Measurements from ENCODE around the gene DCAF8L2. TPM values are rescaled to one million over a fixed set of nuclear protein-coding genes. Genes with fewer than 3 reads are reported as not detected.

Gene DCAF8L2
- total and polyA plus RNA-seq, 2 of the 13 experiments (the other 11 are each of a cell fraction or from before 2014, with no cell fraction given) = not detected

DNA sequence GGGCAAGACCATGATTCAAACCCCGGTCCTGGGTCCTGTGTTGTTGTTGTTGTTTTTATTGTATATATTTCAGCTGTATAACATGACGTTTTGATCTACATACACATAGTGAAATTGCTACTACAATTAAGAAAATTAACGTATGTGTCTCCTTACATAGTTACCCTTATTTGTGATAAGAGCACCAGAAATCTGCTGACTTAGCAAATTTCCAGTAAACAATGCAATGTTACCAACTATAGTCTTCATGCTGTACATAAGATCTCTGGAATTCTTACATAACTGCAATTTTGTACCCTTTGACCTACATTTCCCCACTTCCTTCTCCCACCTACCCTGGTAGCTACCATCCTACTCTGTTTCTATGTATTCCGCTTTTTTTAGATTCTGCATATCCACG is 141.8 kb downstream of the DCAF8L2 start:
- FAIRE-seq = no peak

GRCh38 chrX:27735914-27736313 is 145.8 kb downstream of the DCAF8L2 start:
- DNase-seq (ENCODE audit: low spot score) (no peak), ATAC-seq (no peak), FAIRE-seq (no peak)
- H3K4me3 ChIP-seq (replicated peaks in 1 of 3; ENCODE audit: insufficient read depth in 1 of 3, low read depth in 2 of 3, low read length in 3 of 3) = no peak overlapping the region
- ChIA-PET POLR2A (no interaction called here), CTCF (ENCODE audit: low intra/inter-chr PET ratio, low total read pairs) (no interaction called here)
- intact Hi-C loops (cut with micrococcal nuclease; ENCODE audit: unreplicated experiment) (no loop called here), in situ Hi-C loops (cut with HindIII; ENCODE audit: extremely low pct_ligation_motif_present, low pct_unique_long_range_greater_than_20kb) (no loop called here)
- BruUV-seq (replicated peaks) = no TSS peak
- no peaks in the 10 kb centered on the region for H3K79me2 ChIP-seq (ENCODE audit: insufficient read depth, low read length)
- no peak overlapping the region for H3K9ac ChIP-seq (ENCODE audit: insufficient read depth, low read depth, low read length)
- H3K27me3 ChIP-seq (ENCODE audit: control insufficient read depth in 1 of 2, insufficient read depth in 2 of 2, low read length in 2 of 2) = no peaks in the 10 kb centered on the region
- no peaks in the 10 kb centered on the region for H3K36me3 ChIP-seq (replicated peaks in 1 of 2; ENCODE audit: control insufficient read depth in 1 of 2, insufficient read depth in 2 of 2, low read length in 2 of 2)
- H3K9me3 ChIP-seq (ENCODE audit: low read length) = no peaks in the 10 kb centered on the region
- no peak overlapping the region for H2AFZ ChIP-seq (ENCODE audit: low read length)
- H3K27ac ChIP-seq (ENCODE audit: extremely low read length, insufficient read depth, low read length) = no peak overlapping the region
- H3K4me1 ChIP-seq (ENCODE audit: insufficient read depth, low read length) = no peaks in the 10 kb centered on the region
- H4K20me1 ChIP-seq (ENCODE audit: insufficient read depth, low read length) = no peaks in the 10 kb centered on the region
- 25% methylated on average over 3 of the region's 3 CpGs for WGBS (ENCODE audit: low lambda C conversion rate)
- no peak overlapping the region for H3K4me2 ChIP-seq (ENCODE audit: low read depth, low read length)
- TF ChIP-seq ZSCAN29 (CRISPR knock-in tag; conservative IDR thresholded peaks at IDR 0.05) = no peak
- no peak for TF ChIP-seq ZNF225 (CRISPR knock-in tag; IDR thresholded peaks at IDR 0.05)
- no peak for TF ChIP-seq GZF1 (CRISPR knock-in tag; IDR thresholded peaks at IDR 0.05)
- TF ChIP-seq, protein P1, sequence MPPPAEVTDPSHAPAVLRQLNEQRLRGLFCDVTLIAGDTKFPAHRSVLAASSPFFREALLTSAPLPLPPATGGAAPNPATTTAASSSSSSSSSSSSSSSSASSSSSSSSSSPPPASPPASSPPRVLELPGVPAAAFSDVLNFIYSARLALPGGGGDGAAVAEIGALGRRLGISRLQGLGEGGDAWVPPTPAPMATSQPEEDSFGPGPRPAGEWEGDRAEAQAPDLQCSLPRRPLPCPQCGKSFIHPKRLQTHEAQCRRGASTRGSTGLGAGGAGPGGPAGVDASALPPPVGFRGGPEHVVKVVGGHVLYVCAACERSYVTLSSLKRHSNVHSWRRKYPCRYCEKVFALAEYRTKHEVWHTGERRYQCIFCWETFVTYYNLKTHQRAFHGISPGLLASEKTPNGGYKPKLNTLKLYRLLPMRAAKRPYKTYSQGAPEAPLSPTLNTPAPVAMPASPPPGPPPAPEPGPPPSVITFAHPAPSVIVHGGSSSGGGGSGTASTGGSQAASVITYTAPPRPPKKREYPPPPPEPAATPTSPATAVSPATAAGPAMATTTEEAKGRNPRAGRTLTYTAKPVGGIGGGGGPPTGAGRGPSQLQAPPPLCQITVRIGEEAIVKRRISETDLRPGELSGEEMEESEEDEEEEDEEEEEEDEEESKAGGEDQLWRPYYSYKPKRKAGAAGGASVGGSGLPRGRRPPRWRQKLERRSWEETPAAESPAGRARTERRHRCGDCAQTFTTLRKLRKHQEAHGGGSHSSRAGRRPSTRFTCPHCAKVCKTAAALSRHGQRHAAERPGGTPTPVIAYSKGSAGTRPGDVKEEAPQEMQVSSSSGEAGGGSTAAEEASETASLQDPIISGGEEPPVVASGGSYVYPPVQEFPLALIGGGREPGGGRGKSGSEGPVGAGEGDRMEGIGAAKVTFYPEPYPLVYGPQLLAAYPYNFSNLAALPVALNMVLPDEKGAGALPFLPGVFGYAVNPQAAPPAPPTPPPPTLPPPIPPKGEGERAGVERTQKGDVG (CRISPR knock-in tag; IDR thresholded peaks at IDR 0.05; ENCODE audit: borderline replicate concordance) = no peak
- TF ChIP-seq CEBPG (CRISPR knock-in tag; IDR thresholded peaks at IDR 0.05) = no peak
- no peak for TF ChIP-seq PCBP2 (optimal IDR thresholded peaks at IDR 0.05; ENCODE audit: low read depth, low read length, poor library complexity, severe bottlenecking)
- TF ChIP-seq ZNF17 (CRISPR knock-in tag; IDR thresholded peaks at IDR 0.05) = no peak
- TF ChIP-seq, protein P2, sequence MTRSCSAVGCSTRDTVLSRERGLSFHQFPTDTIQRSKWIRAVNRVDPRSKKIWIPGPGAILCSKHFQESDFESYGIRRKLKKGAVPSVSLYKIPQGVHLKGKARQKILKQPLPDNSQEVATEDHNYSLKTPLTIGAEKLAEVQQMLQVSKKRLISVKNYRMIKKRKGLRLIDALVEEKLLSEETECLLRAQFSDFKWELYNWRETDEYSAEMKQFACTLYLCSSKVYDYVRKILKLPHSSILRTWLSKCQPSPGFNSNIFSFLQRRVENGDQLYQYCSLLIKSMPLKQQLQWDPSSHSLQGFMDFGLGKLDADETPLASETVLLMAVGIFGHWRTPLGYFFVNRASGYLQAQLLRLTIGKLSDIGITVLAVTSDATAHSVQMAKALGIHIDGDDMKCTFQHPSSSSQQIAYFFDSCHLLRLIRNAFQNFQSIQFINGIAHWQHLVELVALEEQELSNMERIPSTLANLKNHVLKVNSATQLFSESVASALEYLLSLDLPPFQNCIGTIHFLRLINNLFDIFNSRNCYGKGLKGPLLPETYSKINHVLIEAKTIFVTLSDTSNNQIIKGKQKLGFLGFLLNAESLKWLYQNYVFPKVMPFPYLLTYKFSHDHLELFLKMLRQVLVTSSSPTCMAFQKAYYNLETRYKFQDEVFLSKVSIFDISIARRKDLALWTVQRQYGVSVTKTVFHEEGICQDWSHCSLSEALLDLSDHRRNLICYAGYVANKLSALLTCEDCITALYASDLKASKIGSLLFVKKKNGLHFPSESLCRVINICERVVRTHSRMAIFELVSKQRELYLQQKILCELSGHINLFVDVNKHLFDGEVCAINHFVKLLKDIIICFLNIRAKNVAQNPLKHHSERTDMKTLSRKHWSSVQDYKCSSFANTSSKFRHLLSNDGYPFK (CRISPR knock-in tag; IDR thresholded peaks at IDR 0.05; ENCODE audit: borderline replicate concordance) = no peak
- no peak for TF ChIP-seq HIC2 (CRISPR knock-in tag; IDR thresholded peaks at IDR 0.05; ENCODE audit: low read depth)
- no peak for TF ChIP-seq KAT2B (IDR thresholded peaks at IDR 0.05; ENCODE audit: borderline replicate concordance, low read depth, low read length)

More for the DNA sequence above, 141.8 kb downstream of the DCAF8L2 start:
- no TSS peak for BruUV-seq (replicated peaks)
- Histone ChIP-seq H3K4me1 (ENCODE audit: insufficient read depth, low read length) (no peaks in the 10 kb centered on the region), H3K36me3 (replicated peaks in 1 of 2; ENCODE audit: control insufficient read depth in 1 of 2, insufficient read depth in 2 of 2, low read length in 2 of 2) (no peaks in the 10 kb centered on the region), H4K20me1 (ENCODE audit: insufficient read depth, low read length) (no peaks in the 10 kb centered on the region), H3K27me3 (ENCODE audit: control insufficient read depth in 1 of 2, insufficient read depth in 2 of 2, low read length in 2 of 2) (no peaks in the 10 kb centered on the region), H3K9ac (ENCODE audit: insufficient read depth, low read depth, low read length) (no peak overlapping the region), H3K9me3 (ENCODE audit: low read length) (no peaks in the 10 kb centered on the region), H3K79me2 (ENCODE audit: insufficient read depth, low read length) (no peaks in the 10 kb centered on the region), H3K4me2 (ENCODE audit: low read depth, low read length) (no peak overlapping the region), H3K4me3 (replicated peaks in 1 of 3; ENCODE audit: insufficient read depth in 1 of 3, low read depth in 2 of 3, low read length in 3 of 3) (no peak overlapping the region), H2AFZ (ENCODE audit: low read length) (no peak overlapping the region), H3K27ac (ENCODE audit: extremely low read length, insufficient read depth, low read length) (no peak overlapping the region)
- DNase-seq (ENCODE audit: low spot score) (no peak), ATAC-seq (no peak)
- 22% methylated on average over 5 of the region's 5 CpGs for WGBS (ENCODE audit: low lambda C conversion rate)
- intact Hi-C loops (cut with micrococcal nuclease; ENCODE audit: unreplicated experiment) (no loop called here), in situ Hi-C loops (cut with HindIII; ENCODE audit: extremely low pct_ligation_motif_present, low pct_unique_long_range_greater_than_20kb) (no loop called here)
- no peak for TF ChIP-seq FOXK1 (CRISPR knock-in tag; IDR thresholded peaks at IDR 0.05; ENCODE audit: borderline replicate concordance, low read depth)
- TF ChIP-seq MAFF (IDR thresholded peaks at IDR 0.05; ENCODE audit: low read depth, low read length) = peak; percentile 98
- peak; percentile 94 to 99 for TF ChIP-seq MAFK (conservative IDR thresholded peaks at IDR 0.05 in 1 of 2, IDR thresholded peaks at IDR 0.05 in 1 of 2; ENCODE audit: low read length in 2 of 2)
- CTCF ChIA-PET (ENCODE audit: low intra/inter-chr PET ratio, low total read pairs) = no interaction called here
- POLR2A ChIA-PET = no interaction called here

Data from HepG2 (cell line).